GM18511 (cell line): ENCODE results near the gene ST6GALNAC4.

Experiments used
- ATAC-seq: cut with Tn5 transposase; IDR thresholded peaks from one replicate; pipeline ENCODE4 v1.9.1; 2021; ENCODE audit warnings: mild to moderate bottlenecking, moderate library complexity; ENCODE audit not compliant: unreplicated experiment

Gene ST6GALNAC4

DNA sequence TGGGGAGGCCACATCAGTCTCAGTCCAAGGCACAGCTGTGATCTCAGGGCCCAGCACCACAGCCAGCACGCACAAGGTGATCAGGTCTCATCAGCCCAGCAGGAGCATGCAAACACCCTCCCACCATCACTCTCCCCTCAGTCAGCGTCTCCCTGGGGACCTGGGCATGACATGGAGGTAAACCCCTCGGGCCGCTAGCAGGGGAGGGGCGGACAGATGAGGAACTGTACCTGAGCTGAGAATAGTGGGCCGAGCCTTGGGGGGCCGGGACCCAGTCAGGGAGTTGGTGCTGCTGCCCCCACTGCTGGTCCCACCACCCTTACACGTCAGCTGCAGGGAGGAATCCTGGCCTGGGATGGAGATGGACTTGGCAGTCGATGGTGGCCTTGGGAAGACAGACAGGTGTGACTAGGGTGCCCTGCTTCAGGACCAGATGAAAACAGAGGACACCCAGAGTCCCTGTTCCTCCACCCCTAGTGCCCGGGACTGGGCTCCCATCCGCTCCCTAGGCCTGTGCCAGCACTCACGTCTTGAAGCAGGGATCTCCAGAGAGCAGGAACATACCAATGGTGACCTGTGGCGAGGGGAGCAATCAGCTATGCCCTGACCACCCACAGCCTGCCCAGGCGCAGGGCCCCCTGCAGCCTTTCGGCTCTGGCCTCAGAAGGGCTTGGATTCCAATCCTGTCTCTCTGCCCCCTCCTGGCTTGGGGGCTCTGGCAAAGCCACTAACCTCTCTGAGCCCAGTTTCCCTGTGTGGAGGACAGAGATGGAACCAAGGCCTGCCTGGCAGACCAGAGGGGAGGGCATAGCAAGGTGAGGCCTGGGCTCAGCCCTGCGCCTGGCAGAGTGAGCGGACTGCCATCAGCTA is 31.2 kb upstream of the ST6GALNAC4 start:
- no peak for ATAC-seq

DNA sequence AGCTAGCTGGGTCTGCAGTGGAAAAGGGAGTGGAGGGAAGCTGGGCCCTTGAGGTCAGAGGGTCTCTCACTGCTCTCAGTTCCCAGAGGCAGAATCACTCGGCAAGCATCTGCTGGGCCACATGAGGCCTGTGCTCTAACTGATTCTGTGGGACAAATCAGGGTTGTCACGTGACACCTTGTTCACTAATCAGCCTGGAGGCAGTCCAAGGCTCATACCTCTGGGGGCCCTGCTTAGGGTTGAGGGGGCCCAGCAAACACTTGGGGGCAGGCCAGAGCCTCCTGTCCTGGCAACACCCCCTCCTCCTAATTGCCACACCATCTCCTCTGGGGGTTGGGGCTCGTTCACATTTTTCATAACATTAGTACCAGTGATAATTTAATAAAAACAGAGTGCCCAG is 29.9 kb upstream of the ST6GALNAC4 start:
- ATAC-seq, result no peak

DNA sequence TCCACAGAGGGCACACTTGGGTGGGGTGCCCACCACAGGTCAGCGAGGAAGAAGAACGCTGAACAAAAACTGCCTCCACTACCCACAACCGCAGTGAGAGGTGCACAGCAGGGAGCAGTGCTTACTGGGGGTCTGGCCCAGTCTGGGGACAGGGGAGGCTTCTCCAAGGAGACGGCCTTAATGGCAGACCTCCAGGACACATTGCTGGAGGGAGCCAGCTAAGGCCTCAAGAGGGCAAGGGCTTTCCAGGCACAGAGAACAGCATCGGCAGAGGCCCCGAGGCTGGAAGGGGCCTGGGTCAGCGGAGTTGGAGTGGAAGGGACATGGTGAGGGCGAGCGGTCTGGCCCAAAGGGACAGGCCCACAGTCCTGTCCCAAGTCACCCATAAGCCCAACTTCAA is 29.1 kb upstream of the ST6GALNAC4 start:
- ATAC-seq, result no peak

DNA sequence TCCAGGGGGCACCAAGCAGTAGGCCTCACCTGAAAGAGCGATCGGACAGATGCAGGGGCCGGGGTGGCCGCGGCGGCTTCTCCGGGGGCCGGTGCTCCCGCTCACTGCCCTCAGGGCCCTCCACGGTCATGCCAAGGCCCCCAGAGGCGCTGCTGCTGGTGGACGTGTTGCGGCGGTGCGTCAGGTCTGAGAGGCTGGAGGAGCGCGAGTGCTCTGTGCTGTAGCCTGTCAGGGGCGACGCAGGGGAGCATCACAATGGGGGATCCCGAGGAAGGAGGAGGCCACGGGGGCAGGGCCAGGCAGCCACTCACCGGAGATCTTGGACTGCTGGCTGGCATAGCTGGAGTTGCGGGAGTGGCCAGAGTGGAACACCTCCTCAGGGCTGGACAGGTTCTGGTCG is 28.5 kb upstream of the ST6GALNAC4 start:
- ATAC-seq, result no peak

DNA sequence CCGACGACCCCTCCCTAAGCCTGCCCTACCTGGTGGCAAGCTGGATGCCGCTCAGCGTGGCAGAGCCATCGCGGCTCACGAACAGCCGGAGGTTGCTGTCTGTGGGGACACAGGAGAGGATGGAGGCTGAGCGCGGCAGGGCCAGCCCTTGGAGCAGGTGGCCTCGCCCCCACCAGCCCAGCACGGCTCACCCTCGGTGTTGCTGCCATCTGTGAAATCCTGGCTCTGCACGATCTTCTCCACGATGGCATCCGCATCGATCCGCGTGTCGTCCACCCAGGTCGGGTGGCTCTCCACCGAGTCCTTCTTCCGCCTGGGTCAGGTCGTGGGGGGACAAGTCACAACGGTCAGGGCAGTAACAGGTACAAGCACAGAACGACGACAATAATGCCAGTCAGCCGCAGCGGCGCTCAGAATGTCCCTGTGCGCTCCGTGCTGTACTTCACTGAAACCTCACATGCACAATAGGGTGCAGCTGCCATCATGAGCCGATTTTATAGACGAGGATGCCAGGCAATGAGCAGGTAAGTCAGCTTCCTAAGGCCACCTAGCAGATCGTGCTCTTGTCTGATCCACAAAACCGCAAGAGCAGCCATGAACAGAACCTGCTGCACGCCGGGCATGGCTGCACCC is 27.9 kb upstream of the ST6GALNAC4 start:
- no peak for ATAC-seq

DNA sequence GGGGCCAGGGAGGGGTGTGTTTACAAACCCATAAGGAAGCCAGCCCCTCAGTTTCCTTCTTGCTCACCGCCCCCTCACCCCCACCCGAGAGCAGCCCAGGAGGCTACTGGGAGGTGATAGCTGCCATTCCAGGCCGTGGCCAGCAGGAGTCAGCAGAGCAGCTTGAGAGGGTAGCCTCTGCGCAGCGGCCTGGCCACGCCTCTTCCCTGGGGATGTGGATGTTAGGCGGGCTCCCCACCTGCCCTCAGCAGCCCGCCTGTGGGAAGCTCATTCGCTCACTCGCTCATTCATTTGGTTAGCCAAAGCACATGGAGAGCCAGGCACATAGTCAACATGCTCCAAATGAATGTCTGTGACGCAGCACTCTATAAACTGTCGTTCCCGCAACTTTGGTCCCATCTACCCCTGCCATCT is 26.9 kb upstream of the ST6GALNAC4 start:
- ATAC-seq, result no peak

DNA sequence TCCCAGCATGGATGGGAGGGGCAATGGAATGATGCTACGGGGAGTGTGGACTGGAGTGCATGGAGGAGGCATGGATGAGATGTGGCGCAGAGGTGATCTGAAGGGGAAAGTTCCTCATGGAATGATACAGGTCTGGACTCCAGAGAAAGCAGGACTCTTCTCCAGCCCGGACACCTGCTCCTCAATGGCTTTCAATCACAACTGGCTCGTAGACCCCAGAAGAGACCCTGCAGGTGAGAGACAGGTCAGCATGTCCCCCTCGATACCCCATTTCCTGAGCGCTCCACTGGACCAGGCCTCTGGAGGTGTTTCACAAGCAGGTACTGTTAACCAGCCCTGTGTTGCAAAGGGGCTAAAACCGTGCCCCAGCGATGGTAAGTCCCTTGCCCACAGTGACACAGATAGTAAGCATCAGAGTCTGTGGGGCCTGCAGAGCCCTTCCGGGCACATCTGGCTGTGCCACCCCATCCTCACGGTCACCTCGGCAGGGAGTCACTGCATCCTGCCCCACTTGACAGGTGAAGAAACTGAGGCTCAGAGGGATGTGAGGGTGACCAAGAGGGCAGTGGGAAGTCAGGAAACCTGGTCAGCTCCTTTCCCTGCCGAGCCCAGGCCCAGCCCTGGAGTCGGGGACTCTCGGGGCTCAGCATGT is 26.3 kb upstream of the ST6GALNAC4 start:
- ATAC-seq, result no peak

DNA sequence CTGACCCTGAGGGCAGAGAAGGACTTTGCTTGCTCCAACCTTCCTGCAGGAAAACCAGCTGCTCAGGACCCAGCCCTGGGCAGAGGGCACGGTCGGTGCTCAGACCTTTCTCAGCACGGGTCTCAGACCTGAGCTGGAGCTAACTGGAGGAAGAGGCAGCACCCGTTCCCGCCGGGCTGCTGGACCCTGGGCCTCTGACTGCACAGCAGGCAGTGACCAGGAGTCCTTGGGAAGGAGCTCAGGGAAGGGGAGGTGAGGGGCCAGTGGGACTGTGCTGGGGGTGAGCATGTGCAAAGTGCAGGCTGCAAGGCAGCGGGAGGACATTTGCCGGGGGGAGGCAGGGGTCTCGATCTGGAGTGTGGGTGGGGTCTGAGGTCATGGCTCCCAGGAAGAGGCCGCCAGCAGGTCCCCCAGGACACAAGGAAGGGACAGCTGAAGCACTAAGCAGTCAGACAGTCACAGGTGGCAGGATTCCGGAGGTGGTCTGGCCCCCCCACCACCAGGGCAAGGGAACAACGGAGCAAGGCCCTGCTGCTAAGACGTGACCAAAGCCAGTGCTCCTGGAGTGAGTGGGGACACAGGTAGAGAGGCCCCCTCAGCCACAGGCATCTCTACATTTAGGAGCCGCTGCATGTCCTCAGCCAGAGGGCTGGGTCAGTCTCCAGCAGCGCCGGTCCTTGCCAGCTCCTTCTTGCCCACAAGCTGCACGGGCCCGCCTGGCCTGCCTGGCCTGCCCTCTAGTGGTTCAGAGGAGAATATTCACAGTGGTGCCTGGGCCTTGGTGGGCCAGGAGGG is 25.6 kb upstream of the ST6GALNAC4 start:
- no peak for ATAC-seq

DNA sequence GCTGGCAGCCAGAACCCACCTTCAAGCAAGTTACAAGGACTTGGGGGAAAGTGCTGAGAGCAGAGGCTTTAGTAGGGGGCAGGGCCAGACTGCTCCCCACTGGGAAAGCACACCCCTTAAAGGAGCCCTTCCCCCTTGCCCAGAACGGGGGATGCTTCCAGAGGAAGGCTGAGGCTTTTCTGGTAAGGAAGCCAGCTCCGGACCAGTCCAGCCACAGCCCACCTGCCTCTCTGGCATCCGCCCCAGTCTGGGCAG is 25.0 kb upstream of the ST6GALNAC4 start:
- ATAC-seq, result no peak

DNA sequence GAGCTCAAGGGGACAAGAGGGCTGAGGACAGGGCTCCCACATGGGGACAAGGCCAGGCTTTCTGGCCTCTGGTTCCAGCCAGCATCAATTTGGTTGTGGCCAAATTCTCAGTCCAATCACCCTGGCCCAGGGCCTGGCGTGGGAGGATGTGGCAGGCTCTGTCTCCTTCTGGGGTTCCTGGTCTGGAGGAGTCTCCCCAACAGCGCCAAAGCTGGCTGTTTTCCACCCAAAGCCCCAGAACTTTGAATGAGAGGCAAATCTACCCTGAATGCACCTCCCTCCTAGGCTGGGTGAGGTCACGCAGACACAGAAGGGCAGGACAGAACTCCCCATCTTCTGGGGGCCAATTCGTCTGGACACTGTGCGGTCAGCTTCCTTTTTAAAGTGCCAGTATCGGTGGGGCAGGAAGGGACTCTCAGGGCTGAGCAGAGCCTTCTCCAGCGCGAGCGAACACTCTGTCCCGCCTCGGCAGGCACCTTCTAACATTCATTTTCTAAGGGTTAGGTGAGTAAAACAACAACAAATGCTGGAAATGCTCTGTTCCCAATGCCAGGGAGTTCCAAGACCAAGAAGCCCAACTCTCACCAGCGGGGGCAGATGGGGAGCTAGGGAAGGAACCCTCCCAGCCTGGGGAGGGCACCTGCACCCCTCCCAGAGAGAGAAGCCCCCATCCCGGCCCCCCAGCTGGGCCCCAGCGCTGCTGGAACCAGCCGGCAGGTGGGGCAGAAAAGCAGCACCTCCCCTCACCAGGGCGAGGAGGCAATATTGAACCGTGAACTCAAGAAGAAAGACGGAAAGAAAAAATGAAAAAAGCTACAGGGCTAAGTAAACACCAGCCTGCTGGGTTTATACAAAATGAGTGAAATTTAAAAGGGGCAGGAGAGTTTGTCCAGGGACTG is 24.5 kb upstream of the ST6GALNAC4 start:
- no peak for ATAC-seq

DNA sequence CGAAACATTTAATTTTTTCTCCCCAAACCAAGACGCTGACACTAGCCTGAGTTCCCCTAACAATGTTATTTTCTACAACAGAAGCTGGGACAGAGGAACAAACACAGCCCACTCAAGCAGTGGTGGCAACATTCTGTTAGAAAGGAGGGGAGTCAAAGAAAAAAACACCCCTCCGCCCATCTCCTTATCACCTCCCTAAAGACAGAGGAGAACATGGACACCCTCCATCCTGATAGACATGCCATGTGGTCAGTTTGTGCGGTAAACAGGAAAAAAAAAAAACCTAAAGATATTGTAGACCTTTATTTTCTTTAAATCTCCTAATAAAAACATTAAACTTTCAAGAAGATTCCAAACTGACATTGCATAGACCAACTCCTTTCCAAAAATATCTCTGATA is 23.8 kb upstream of the ST6GALNAC4 start:
- no peak for ATAC-seq

DNA sequence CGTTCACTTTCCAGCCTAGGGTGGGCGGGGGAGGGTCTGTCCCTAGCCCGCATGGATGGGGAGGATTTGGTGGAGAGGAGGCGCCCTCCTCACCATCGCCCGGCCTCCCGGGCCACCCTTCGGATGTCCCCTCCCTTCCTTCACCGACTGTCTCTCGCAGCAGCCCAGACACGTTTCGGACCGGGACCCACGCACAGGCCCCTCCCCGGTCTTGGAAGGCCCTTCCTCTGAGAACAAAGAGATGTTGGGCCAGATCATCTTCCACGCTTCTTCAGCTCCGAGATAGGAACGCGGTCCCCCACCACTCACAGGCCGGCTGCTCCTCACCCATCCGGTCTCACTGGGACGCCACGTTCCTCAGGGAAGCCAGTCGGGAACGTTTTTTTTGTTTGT is 21.5 kb upstream of the ST6GALNAC4 start:
- ATAC-seq, result no peak

DNA sequence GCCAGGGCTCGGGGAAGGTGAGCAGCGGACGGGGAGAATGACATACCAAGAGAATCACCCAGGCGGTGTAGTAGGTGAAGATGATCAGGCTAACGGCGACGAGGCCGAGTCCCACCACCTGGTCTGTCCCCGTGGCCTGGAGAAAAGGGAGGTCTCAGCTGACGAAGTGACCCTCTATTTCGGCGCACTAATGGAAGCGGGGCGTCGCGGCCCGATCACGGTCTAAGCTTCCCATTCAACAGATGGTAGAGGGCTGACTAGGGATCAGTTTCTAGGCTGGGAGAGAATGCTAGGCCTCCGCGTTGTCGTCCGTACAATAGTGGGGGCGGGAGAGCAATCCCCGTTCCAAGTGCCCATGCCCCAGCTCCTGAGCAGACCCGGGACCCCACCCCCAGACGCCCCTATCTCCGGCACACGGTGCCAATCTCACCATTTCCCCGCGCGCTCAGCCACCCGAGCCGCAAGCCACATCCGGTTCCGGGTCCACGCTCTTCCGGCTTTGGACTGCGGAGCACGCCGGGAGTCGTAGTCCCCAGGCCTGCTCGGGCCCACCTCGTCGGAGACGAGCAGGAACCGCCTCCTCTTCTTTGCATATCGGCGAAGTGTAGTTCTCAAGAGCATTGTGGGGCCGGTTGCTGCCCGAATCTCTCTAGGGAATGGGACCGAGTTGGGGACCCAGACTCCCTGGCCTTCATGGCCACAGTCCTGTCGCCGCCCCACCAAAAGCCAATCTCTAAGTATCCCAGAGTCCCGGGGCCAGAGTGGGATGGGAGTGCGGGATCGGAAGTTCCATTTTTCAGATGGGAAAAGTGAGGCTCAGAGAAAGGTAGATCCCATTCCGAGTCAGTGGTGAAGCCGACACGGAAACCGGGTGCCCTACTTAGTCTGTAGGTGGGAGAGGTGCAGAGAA is 20.8 kb upstream of the ST6GALNAC4 start, which contains the start of gene DPM2:
Gene DPM2 (minus strand): TSS at position 467 of the 910 bp plus-strand sequence. CDS start 34 bp downstream, at position 433.
- peak; percentile 89 for ATAC-seq

DNA sequence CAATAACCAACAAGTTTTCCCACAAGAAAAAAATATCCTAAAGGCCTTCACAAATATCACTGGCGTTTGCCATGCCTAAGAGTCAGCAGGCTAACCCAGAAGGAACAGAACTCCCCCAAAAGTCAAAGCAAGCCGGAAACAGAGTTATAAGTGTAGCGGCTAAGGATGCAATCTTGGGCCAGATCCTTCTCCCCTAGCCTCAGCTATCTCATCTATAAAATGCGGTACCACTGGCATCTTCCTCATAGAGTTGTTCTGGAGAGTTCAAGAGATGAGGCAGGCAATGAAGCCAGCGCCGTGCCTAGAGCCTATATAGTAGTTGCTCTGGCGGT is 20.2 kb upstream of the ST6GALNAC4 start:
- no peak for ATAC-seq

DNA sequence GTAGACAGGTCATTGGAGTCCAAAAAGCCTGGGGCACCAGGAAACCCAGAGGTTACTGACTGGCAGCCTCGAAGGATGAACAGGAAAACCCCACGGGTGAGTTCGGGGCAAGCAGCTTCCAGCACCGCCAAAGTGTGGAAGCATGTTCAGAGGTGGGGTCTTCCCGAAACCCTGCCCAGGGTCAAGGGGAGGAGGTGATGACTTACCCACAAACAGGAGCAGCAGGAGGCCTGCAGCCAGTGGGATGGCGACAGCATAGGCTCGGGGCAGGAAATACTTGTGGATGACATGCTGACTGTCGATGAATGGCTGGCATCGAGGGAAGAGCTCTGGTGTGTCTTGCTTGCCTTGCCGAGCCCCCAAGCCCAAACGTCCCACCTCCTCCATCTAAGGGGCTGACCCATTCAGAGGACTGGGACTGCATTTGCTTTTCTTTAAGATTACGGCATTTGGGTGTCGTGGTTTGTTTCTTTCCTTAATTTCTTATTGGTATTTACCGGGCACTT is 19.6 kb upstream of the ST6GALNAC4 start:
- ATAC-seq, result no peak

DNA sequence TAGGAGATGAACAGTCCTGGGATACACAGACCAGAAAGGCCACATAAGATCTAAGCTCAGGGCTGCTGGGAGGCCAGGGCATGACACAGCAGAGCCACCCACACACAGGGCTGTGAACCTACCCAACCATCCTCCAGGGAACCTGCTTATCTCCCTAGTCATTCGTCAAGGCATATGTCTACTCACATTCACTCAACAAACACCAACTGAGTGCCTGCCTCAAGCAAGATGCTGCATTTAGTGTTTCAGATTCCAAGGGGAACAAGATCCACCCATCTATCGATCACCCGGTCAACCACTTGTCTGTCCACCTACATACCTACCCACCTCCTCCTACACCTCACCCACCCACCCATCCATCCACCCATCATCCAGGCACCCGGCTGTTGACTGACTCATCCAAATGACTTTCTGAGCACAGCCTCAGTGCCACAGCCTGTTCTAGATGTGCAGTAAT is 19.0 kb upstream of the ST6GALNAC4 start:
- no peak for ATAC-seq

DNA sequence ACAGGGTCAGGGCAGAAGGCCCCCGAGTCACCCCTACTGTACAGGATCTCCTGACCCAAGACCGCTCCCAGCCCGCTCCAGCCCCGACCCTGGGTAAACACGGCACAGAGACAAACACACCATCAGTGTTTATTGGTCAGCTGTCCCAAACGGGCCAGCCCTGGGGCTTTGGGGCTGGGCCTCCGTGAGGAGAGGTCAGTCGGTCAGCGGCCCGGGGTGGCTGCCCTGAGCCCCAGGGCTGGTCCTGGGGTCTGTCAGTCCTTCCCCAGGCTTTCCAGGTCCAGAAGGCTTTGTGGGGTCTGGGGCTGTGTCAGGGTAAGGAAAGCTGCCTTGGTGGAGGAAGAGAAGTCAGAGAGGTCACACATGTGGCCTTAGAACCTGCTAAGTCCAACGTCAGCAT is 18.1 kb upstream of the ST6GALNAC4 start:
- no peak for ATAC-seq

DNA sequence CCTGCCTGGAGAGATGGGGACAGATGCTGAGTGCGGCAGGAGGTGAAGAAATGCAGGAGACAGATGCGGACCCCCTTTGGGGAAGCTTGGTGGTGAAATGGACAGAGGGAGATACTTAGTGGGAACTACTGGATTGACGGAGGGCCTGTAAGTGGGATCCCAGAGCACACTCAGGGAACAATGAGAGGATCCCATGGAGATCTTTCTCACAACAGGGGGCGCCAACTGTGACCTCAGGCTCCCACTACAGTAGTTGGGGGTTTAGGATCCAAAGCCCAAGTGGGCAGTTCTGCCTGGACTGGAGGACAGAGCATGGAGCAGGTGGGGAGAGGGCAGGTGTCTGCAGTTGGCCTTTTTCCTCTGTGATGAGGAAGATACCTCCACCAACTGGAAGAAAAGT is 17.4 kb upstream of the ST6GALNAC4 start:
- no peak for ATAC-seq
